Daoy (cell line): ENCODE results near the gene CPD. TPM values are rescaled to one million over a fixed set of nuclear protein-coding genes. Genes with fewer than 3 reads are reported as not detected.
"Not testable (repeated sequence)": the region's sequence is repeated elsewhere in the genome, so short reads cannot be mapped to it uniquely, and the experiment has no call there.

ENCODE experiments used
- DNase-seq: peaks from one replicate; pipeline ENCODE4 v3.0.0-alpha.2; 2015; ENCODE audit warnings: low read depth
- total RNA-seq: library from RNA; depleted of rRNA; stranded (reverse); fragments of >200 nt; shearing (Covaris generic); gene quantifications from 2 replicates; pipeline ENCODE4 v1.2.3, GENCODE V29; 2014

Gene CPD
- total RNA-seq, 1 experiment from 2014 or later: 24.8 TPM

DNA sequence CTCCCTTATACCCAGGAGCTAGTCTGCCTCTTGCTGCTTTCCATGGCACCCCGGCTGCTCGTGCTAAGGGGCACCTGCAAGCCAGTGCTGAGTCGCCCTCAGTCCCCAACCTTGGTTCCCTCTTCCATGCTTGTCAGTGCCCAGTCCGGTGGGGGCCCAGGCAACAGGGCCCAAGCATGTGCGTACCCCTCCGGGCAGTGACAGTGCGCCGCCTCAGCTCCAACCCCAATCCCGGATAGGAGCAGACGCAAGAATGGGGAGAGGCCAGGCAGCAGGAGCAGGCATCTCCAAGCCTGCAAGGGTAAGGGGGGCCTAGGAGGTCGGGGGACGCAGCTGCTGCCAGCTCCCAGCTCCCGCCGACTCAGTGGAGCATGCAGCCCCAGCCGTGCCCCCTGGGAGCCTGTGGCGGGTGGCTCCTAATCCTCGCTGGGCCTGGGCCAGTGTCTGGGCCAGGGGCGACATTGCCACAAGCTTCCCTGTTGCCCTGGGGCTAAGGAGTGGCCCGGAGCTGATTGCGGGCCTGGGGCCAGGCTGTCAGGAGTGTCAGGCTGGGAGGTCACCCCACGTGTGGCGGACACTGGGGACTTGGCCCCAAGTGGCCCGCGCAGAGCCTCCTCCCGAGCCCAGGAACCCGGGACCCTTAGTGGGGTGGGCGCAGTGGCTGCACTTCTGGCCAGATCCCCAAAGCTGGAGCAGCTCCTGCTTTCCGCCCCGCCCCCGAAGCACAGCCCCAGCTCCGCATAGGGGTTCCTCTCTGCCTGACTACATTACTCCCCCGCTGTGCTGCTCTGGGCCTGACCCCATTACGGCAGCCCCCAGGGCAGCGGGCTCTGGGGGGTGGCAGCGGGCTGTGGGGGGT, 9.8 kb downstream of the CPD start:
- no peak for DNase-seq

DNA sequence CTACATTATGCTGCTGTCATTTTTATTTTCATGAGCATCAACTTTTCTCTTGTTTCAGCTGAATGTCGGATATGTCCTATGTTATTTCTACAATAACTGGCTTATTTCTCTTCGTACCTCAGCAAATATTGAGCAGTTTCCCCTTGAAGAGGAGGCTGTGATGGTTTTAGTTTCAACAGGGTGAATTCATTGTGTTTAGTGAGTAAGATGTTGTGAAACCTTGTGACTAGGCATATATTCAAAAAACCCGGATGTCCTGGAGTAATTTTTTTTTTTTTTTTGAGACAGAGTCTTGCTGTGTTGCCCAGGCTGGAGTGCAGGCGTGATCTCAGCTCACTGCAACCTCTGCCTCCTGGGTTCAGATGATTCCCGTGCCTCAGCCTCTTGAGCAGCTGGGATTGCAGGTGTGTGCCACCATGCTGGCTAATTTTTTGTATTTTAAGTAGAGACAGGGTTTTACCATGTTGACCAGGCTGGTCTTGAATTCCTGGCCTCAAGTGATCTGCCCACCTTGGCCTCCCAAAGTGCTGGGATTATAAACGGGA, 11.1 kb downstream of the CPD start:
- DNase-seq: no peak

DNA sequence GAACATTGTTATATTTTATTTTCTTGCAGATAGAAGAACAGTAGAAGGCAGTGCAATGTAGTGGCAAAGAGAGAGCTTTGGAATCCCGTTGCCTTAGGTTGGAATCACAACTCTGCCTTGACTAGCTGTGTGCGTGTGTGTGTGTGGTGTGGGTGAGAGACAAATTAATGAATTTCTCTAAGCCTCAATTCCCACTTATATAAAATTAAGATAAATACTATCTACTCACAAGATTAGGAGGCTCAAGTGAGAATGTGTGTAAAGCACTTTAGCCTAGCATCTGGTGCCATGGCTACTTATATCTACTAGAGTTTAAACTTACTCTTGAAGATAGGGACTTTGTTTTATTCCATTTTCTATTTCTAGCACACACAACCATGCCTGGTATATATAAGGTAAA, 12.8 kb downstream of the CPD start:
- no peak for DNase-seq

DNA sequence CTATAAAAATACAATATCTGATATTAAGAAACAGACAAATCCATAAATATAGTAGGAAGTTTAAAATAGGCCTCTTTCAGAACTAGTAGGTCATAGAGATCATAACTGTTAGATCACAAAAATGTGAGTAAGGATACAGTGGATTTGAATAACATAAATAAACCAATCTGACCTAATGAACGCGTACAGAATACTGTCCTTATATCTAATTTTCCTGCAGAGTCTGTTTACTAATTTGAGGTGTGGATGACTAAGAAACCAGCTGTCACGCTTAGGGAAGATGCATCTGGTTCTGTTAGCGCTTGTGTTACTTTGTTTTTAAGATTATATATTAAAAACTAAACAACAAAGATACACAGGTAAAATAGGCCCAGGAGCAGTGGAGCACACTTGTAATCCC, 14.8 kb downstream of the CPD start:
- no peak for DNase-seq

DNA sequence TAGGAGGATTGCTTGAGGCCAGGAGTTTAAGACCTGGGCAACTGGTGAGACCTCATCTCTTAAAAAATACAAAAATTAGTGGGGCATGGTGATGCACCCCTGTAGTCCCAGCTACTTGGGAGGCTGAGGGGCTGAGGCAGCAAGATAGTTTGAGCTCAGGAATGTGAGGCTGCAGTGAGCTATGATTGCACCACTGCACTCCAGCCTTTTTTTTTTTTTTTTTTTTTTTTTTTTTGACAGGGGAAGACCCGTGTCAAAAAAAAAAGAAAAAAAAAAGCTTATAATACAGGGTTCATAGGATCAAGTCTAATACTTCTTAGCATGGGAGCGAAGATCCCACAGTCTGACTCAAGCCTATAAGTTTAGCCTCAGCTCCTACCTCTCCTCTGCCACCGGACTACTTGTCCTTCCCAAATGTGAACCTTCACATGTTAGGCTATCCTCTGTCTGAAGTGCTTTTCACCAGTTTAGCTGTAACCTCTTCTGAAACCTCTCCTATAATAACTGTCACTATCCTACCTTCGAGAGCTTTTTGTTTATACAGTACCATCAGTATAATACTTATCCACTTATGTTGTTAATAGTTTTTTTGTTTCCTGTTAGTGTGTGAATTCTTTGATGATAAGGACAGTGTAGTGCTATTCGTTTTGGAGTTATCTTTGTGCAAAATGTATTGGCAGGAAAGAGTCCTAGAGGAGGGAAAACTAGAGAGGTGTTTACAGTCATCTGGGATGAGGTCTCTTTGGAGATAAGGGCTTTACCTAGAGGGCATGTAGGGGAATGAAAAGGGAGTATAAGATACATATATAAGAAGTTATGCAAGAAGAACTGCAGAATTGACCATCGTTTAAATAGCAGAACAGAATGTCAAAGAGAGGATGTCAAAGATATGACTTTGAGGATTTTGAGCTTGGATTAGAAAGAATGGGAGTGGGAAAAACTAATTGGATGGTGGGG, 15.5 kb downstream of the CPD start:
- DNase-seq: no peak

DNA sequence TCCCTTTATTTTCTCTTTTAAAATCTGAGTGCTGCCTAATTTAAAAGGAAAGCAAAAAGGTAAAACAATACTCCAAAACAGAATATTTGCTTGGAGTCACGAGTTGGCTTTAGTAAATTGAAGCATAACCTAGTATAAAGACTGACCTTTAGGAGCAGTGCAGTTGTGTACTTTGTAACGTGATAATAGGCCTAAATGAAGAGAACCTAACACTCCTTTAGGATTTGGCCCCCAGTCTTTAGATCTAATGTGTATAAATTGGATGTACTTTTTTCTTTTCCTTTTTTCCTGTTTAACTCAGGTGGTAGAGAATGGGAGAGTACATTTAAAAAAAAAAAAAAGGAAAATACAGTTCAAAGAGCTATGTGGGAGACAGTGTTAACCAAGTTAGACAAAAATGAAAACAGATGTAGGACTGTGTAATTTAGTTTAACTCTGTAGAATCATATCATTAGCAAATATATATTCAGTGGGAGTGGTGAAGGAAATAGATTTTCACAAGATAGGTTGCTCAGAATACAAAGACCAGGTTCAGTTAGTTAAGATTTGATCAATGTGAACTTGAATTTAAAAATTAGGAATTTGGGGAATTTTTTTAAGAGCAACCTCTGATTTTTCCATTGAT, 16.8 kb downstream of the CPD start:
- no peak for DNase-seq

DNA sequence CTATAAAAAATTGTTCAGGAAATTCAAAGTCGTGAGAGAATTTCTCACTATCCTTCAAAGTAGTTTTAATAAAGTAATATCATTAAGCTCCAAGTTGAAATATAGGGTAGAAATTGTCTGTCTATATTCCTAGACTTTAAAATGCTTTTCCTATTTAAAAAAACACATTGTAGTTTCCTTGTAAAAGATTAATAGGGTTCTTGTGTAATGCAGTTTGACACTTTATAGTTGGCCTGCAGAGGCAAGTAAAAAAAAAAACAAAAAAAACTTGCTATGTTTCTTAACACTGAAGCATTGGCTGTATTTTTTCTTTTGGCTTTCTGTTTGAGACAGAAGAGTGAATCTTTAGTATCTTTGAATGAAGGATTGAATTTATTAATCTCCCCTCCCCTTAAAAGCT, 17.4 kb downstream of the CPD start:
- no peak for DNase-seq

DNA sequence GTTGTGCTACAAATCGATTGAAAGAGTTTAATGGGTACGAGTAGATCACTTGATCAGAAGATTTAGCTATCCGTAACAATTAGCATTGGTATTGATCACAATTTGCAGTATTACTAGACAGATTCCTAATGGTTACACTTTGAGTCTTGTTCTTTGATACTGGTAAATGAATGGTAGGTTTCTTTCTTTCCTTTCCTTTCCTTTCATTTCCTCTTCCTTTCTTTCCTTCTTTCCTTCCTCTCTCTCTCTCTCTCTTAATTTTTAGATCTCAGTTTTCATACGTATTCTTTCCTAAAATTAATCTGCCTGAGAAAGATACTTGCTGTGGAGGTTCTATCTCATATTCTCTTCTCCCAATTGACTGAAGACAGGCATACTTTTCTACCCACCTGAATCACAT, 17.9 kb downstream of the CPD start:
- DNase-seq: no peak

DNA sequence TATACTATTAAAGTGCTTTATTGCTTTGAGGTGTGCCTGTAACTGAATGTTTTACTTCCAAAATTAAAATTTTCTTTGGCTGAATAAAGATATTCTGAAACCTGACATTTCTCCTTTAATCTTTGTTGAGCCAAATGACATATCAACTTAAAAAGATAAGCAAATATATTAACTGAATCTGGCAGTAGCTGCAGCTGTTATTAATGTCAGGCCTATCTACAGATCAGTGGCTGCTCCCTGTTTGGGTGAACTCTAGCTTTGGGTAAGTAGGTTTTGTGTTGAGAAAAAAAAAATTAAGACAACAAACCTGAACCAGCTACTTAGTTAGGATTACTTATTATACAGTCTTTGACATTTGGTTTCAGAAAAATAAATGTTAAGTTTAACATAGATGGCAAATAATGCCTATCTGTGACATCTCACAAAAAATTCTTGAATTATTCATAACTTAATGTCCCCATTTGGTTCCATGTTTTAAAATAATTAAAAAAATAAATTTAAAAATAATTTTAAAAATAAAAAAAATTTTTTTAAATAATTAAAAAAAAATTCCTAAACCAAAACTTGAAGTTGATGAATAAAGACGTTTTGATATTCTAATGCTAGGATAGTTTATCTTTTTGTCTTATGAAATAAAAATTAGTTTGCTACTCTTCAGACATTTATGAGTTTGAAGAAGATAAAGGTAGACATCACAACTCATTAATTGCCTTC, 19.8 kb downstream of the CPD start:
- DNase-seq: no peak

DNA sequence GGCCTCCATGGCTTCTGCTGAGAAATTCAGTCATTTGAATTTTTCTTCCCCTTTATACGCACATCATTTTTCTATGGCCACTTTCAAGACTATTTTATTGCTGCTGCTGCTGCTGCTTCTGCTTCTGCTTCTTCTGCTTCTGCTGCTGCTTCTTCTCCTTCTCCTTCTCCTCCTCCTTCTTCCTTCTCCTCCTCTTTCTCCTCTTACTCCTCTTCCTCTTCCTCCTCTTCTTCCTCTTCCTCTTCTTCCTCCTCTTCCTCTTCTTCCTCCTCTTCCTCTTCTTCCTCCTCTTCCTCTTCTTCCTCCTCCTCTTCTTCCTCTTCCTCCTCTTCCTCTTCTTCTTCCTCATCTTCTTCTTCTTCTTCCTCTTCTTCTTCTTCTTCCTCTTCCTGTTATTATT, 22.4 kb downstream of the CPD start:
- DNase-seq: no peak

DNA sequence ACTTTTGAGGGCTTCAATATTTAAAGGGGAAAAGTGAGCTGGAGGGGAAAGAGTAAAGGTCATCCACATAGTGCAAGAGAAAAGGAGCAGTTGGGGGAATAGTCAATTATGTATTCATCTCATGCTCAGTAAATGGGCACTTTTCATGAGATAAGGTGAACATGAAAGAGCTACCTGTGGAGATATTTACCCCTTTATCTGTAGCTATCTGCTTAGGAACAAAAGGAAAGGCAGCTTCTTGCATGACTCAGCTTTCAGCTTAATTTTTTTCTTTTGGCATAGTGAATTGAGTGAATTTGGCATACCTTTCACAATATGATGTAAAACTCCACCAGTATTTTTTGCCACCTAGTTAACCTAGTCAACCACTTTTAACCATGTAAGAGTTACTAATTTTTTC, 26.4 kb downstream of the CPD start:
- no peak for DNase-seq

DNA sequence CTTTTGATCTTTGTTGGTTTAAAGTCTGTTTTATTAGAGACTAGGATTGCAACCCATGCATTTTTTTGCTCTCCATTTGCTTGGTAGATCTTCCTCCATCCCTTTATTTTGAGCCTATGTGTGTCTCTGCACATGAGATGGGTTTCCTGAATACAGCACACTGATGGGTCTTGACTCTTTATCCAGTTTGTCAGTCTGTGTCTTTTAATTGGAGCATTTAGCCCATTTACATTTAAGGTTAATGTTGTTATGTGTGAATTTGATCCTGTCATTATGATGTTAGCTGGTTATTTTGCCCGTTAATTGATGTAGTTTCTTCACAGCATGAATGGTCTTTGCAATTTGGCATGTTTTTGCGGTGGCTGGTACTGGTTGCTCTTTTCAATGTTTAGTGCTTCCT, 31.9 kb downstream of the CPD start:
- DNase-seq: not testable (repeated sequence)

DNA sequence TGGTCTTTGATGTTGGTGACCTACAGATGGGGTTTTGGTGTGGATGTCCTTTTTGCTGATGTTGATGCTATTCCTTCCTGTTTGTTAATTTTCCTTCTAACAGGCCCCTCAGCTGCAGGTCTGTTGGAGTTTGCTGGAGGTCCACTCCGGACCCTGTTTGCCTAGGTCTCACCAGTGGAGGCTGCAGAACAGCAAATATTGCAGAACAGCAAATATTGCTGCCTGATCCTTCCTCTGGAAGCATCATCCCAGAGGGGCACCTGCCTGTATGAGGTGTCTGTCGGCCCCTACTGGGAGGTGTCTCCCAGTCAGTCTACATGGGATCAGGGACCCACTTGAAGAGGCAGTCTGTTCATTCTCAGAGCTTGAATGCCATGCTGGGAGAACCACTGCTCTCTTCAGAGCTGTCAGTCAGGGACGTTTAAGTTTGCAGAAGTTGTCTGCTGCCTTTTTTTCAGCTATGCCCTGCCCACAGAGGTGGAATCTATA, 33.3 kb downstream of the CPD start:
- DNase-seq: not testable (repeated sequence)

DNA sequence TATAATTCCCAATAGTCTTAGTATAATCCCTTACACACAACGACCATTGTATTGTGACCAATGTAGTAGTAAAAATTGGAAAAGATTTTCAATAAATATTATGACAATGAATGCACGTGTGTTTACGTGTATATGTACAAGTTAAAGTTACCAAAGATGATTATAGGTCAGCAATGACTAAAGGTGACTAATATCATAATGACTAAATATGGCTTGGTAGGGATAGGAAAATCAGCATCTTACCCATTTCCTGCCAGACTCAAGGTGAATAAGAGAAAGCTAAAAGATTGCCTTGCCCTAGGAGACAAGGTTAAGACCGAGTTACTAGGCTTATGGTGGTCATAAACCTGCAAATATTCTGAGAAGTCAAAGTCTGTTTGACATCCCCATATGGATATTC, 34.4 kb downstream of the CPD start:
- DNase-seq: peak; percentile 19

DNA sequence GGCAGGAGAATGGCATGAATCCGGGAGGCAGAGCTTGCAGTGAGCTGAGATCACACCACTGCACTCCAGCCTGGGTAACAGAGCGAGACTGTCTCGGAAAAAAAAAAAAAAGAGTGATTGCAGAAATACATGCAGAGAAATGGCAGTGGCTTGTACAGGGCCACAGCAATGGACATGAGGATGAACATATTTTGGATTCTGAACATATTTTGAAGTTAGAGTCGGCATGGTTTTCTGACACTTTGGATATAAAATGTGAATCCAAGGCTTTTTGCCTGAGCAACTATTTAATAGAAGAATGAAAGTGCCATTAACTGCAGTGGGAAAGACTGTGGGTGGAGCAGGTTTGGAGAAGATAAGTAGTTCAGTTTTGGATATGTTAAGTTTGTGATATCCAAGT, 35.8 kb downstream of the CPD start:
- no peak for DNase-seq

DNA sequence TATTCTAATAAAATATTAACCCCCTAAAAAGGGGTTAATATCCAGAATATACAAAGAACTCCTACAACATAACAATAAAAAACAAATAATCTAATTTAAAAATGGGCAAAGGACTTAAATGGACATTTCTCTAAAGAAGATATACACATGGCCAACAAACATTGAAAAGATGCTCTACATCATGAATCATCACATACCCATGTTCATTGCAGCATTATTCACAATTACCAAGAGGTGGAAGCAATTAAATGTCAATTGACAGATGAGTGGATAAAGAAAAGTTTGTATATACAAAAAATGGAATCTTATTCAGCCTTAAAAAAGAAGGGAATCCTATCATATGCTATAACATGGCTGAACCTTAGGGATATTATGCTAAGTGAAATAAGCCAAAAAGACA, 36.8 kb downstream of the CPD start:
- DNase-seq: no peak

DNA sequence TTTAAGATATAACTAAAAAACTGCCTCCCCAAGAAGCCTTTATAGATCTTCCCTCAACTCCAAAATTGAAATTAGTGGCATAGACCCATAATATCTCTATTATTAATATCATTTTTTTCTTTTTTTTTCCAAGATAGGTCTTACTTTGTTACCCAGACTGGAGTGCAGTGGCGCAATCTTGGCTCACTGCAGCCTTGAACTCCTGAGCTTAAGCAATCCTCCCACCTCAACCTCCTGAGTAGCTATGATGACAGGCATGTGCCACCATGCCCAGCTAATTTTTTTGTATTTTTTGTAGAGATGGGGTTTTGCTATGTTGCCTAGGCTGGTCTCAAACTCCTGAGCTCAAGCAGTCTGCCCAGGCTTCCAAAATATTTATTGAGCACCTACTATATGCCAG, 39.3 kb downstream of the CPD start:
- DNase-seq: not testable (repeated sequence)

DNA sequence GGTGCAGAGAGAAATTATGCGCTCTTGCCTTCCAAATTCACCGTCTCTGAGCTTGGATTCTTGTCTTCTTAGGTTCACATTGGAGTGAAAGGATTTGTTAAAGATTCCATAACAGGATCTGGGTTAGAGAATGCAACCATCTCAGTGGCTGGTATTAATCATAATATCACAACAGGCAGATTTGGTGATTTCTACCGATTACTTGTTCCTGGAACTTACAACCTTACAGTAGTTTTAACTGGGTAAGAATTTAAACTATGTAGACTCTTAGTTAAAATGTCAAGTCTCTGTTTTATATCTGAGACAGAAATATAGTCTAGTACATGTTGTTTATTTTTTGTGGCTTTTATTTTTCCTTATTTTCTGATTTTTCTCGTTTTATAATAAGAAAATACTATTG, 42.9 kb downstream of the CPD start:
- DNase-seq: no peak

DNA sequence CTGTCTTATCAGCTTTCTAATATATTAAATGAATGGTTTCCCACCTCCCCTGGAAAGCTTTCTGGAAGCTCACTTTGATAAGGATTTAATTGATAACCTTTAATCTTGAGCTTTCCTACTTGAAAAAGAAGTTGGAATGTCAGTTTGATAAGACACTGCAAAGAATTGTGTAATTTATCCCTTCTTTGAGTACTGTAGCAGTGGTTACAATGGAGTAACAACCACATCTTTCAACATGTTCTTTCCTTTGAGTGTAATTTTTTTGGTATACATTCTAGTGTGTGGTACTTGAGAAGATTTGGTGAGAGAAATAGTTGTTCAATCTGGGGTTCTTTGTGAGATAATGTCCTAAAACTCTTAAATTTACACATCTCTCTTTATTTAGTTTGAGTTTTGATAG, 43.4 kb downstream of the CPD start:
- DNase-seq: no peak

DNA sequence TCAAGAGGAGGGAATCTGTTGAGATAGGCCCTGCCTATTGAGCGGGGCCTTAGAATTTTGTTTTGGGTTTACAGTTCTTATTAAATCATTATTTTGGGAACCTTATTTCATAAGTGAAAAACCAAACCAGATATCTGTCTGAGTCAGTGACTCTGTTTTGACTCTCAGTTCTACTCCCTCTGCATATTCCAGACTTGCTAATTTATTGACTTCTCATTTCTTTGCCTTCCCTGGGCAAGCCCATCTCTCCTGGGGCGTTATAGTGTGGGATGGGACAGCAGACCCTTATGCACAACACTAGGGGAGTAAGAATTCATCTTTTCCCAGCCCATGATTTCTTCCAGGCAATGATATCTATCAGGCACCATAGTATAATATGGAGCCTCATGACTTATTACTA, 45.7 kb downstream of the CPD start:
- DNase-seq: no peak

DNA sequence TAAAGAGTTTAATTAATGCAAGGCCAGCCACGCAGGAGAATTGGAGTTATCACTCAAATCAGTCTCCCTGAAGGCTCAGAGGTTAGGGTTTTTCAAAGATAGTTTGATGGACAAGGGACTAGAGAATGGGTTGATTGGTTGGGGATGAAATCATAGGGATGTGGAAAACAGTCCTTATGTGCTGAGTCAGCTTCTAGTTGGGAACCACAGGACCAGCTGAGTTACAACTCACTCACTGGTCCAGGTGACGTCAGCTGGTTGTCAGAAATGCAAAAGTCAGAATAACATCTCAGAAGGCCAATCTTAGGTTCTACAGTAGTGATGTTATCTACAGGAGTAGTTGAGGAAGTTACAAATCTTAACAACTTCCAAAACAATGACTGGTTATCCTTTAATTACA, 47.6 kb downstream of the CPD start:
- DNase-seq: peak; percentile 10
